Nephron (organoid): ENCODE measurements around the gene DUSP18.

ENCODE experiments used
- H3K27ac Mint-ChIP-seq, 3 experiments: 2 replicates each; pipeline ENCODE4 v1.8.0; 2020; ENCODE audit warnings: mixed read lengths in 3 of 3, mild to moderate bottlenecking in 2 of 3, moderate library complexity in 1 of 3
- H3K27me3 Mint-ChIP-seq: 2 replicates; pipeline ENCODE4 v1.8.0; 2021; ENCODE audit warnings: low read depth, mild to moderate bottlenecking, moderate library complexity, mixed read lengths
- H3K36me3 Mint-ChIP-seq: 2 replicates; pipeline ENCODE4 v1.8.0; 2020; ENCODE audit warnings: low read depth, mixed read lengths
- H3K4me1 Mint-ChIP-seq: 2 replicates; pipeline ENCODE4 v1.8.0; 2020; ENCODE audit warnings: mixed read lengths
- H3K4me3 Mint-ChIP-seq, 3 experiments: 2 replicates each; pipeline ENCODE4 v1.8.0; 2020; ENCODE audit warnings: mild to moderate bottlenecking in 3 of 3, mixed read lengths in 3 of 3, moderate library complexity in 2 of 3
- H3K9me3 Mint-ChIP-seq: 2 replicates; pipeline ENCODE4 v1.8.0; 2020; ENCODE audit warnings: mixed read lengths
- CTCF ChIP-seq, 3 experiments: fragments of 200-600 bp; sonication (generic); IDR thresholded peaks; one replicate each; pipeline ENCODE4 v1.5.0; 2021; ENCODE audit warnings: antibody characterized with exemption in 3 of 3; ENCODE audit not compliant: unreplicated experiment in 3 of 3

Gene DUSP18

DNA sequence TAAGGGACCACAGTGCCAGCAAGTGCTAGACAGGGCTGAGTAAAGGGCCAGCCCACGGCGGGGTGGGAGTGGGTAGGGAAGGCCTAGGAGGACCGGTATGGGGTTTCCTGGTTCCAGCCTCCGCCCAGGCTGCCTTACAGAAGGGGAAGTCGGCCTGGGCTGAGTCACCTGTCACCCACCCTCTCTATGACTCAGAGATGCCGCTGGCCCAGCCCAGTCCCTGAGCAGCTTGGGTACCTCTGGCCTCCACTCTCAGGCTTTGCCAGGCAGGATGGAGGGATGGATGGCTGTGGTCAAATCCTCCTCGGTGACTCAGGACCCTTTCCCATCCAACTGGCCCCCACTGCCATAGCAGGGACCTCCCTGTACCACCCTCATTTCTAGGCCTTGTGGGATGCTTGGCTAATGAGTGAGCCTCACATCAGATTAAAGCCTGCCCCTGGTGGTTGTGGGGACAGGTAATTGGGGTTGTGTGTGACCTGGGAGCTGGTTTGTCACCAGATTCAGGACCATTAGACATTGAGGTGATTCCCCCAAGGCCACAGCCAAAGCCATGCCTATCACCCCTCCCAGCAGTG, 18.2 kb downstream of the DUSP18 start:
- no peak for TF ChIP-seq CTCF (IDR thresholded peaks at IDR 0.05; ENCODE audit: unreplicated experiment in 3 of 3)
- H3K27ac Mint-ChIP-seq, result no peak overlapping the region
- peaks cover 6% of the 10 kb centered on the region for H3K27me3 Mint-ChIP-seq
- no peak overlapping the region for H3K4me3 Mint-ChIP-seq
- no peaks in the 10 kb centered on the region for H3K4me1 Mint-ChIP-seq
- no peaks in the 10 kb centered on the region for H3K9me3 Mint-ChIP-seq
- peaks cover 4% of the 10 kb centered on the region for H3K36me3 Mint-ChIP-seq

DNA sequence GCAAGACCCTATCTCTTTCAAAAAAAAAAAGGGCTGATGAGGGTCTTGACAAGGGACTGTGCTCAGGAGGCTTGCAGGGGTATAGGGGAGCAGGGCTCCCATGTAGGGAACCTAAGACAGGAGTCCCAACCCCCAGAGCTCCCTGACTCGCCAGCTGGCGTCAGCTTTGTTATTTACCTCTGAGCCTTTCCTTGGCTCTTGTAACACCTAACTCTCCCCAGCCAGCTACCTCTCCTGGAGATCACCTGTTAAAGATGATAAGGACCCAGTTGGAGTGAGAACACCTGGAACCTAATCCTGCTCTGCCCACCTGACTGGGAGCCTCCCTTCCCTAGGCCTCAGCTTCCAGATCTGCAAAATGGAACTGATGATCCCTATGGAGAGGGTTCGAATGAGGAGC, 18.9 kb downstream of the DUSP18 start:
- Mint-ChIP-seq H3K9me3 (no peaks in the 10 kb centered on the region), H3K4me1 (no peaks in the 10 kb centered on the region), H3K36me3 (no peaks in the 10 kb centered on the region)

GRCh38 chr22:30647536-30647935, 20.1 kb downstream of the DUSP18 start:
- TF ChIP-seq CTCF (IDR thresholded peaks at IDR 0.05; ENCODE audit: unreplicated experiment in 3 of 3), result no peak
- Mint-ChIP-seq H3K9me3 (no peaks in the 10 kb centered on the region), H3K36me3 (no peaks in the 10 kb centered on the region), H3K27me3 (peaks cover 10% of the 10 kb centered on the region), H3K27ac (no peak overlapping the region), H3K4me1 (peaks cover 7% of the 10 kb centered on the region), H3K4me3 (no peak overlapping the region)

More for the DNA sequence above, 18.9 kb downstream of the DUSP18 start:
- TF ChIP-seq CTCF (IDR thresholded peaks at IDR 0.05; ENCODE audit: unreplicated experiment in 3 of 3), result no peak
- Mint-ChIP-seq H3K4me3 (no peak overlapping the region), H3K27me3 (peaks cover 9% of the 10 kb centered on the region), H3K27ac (no peak overlapping the region)

DNA sequence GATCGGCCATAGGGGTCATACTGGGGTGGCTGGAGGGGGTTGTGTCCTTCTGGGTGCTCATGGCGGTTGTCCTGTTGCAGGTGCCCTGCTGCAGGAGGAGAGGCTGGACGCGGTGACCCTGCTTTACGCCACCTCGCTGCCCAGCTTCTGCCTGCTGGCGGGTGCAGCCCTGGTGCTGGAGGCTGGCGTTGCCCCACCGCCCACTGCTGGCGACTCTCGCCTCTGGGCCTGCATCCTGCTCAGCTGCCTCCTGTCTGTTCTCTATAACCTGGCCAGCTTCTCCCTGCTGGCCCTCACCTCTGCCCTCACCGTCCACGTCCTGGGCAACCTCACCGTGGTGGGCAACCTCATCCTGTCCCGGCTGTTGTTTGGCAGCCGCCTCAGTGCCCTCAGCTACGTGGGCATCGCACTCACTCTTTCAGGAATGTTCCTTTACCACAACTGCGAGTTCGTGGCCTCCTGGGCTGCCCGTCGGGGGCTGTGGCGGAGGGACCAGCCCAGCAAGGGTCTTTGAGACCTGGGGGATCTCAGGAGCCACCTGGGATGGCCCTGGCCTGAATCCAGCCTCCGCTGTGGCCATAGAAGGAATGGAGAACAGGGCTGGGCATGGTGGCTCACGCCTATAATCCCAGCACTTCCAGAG, 21.0 kb downstream of the DUSP18 start:
- H3K36me3 Mint-ChIP-seq, result no peaks in the 10 kb centered on the region
- H3K9me3 Mint-ChIP-seq, result no peaks in the 10 kb centered on the region
- H3K4me1 Mint-ChIP-seq, result peaks cover 7% of the 10 kb centered on the region
- H3K27me3 Mint-ChIP-seq, result peaks cover 9% of the 10 kb centered on the region
- H3K27ac Mint-ChIP-seq, result no peak overlapping the region
- no peak overlapping the region for H3K4me3 Mint-ChIP-seq
- TF ChIP-seq CTCF (IDR thresholded peaks at IDR 0.05; ENCODE audit: unreplicated experiment in 3 of 3), result no peak

DNA sequence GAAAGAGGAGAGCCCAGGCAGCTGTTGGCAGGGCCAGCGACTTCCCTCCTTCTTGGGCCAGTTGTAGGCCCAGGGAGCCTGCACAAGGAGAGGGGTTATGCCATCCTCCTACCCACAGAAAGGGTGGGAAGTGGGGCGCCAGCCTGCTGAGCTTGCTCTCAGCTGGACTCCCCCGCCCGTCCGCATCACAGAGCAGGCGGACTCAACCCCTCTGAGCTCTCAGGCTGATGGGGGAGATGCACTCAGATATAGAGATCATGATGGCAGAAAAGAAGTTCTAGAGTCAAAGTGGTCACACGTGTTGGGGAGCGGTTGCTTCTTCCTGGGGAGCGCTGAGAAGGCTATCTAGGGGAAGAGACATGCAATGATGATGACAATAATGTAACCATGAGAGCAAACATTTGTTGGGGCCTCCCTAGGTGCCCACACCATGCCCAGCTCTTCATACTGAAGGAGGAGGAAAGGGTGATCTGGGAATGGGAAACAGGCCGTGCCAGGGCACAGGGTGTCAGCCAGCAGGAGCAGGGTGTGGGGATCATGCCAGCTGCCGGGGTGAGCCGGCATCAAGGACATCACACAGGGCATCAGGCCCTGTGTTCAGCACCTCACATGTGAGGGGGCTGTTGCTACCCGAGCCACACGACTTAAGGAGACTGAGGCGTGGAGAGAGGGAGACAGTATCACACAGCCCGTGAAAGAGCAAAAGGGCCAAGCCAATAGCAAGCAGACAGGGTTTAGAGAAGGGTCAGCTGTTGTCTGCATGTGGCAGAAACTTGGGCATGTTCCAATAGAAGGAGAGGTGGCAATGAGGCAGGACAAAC, 24.4 kb downstream of the DUSP18 start:
- peaks cover 7% of the 10 kb centered on the region for H3K4me1 Mint-ChIP-seq
- no peak overlapping the region for H3K27ac Mint-ChIP-seq
- no peaks in the 10 kb centered on the region for H3K9me3 Mint-ChIP-seq
- peaks cover 9% of the 10 kb centered on the region for H3K27me3 Mint-ChIP-seq
- TF ChIP-seq CTCF (IDR thresholded peaks at IDR 0.05; ENCODE audit: unreplicated experiment in 3 of 3), result no peak
- H3K4me3 Mint-ChIP-seq, result no peak overlapping the region
- H3K36me3 Mint-ChIP-seq, result peaks cover 4% of the 10 kb centered on the region
